Peyer's patch (tissue), 4 donors: Measurements from ENCODE around the gene ROBO1.

Experiments
- CTCF ChIP-seq, 6 experiments: fragments of 450-650 bp in 4 of 6; fragments of 200-600 bp in 2 of 6; sonication (generic) in 1 of 6; IDR thresholded peaks; one replicate each; pipeline ENCODE4 v1.5.1; 2017 to 2019; ENCODE audit warnings: antibody characterized with exemption in 6 of 6, mild to moderate bottlenecking in 3 of 6, moderate library complexity in 1 of 6
- POLR2A ChIP-seq, 2 donors: fragments of 450-650 bp; IDR thresholded peaks; one replicate each; pipeline ENCODE4 v1.5.1; 2017; ENCODE audit warnings: antibody characterized with exemption in 2 of 2, mild to moderate bottlenecking in 2 of 2, moderate library complexity in 2 of 2

DNA sequence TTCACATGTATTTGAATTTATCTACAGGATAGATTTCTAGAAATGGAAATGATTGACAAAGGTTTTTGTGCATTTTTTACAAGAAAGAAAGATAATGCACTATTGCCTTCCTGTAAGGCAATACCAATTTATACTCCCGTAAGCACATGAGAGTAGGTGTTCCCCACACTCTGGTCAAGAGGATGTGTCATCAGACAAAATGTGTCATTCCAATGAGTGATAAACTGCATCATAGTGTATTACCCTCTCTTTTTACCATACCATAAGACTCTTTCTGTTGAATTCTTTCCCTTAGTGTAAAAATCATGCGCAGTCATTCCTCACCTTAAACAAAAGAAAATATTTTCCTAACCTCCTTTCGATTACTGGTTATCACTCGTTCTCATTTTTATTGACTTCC is 251.0 kb downstream of the ROBO1 start:
- TF ChIP-seq CTCF (IDR thresholded peaks at IDR 0.05) (no peak), POLR2A (IDR thresholded peaks at IDR 0.05) (no peak)
